Peyer's patch (tissue), 4 donors: ENCODE measurements around the gene STK32B.

Experiments
- POLR2A ChIP-seq, 2 donors: fragments of 450-650 bp; IDR thresholded peaks; one replicate each; pipeline ENCODE4 v1.5.1; 2017; ENCODE audit warnings: antibody characterized with exemption in 2 of 2, mild to moderate bottlenecking in 2 of 2, moderate library complexity in 2 of 2
- TF ChIP-seq, protein P1 (sequence below), 6 experiments: fragments of 450-650 bp in 4 of 6; fragments of 200-600 bp in 2 of 6; sonication (generic) in 1 of 6; IDR thresholded peaks; one replicate each; pipeline ENCODE4 v1.5.1; 2017 to 2019; ENCODE audit warnings: antibody characterized with exemption in 6 of 6, mild to moderate bottlenecking in 3 of 6, moderate library complexity in 1 of 6

DNA sequence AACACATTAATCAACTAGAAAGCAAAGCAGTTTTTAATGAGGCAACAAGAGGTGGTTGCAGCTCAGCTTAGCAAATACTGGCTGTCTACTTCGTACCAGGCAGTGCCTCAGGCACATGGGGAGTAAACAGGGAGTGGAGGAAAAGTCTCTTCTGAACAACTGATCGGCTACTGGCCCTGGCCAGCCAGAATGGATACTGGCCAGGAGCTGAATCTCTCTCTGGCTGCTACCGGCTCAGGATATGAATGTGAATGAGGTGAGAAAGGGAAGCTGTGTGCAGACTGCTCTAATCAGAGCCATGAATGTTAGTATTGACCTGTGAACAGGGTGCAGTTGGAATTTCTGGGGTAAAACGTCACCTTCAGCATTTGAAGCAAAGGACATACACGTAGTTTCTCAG is 77.3 kb downstream of the STK32B start:
- TF ChIP-seq POLR2A (IDR thresholded peaks at IDR 0.05) = no peak
- TF ChIP-seq, protein P1, sequence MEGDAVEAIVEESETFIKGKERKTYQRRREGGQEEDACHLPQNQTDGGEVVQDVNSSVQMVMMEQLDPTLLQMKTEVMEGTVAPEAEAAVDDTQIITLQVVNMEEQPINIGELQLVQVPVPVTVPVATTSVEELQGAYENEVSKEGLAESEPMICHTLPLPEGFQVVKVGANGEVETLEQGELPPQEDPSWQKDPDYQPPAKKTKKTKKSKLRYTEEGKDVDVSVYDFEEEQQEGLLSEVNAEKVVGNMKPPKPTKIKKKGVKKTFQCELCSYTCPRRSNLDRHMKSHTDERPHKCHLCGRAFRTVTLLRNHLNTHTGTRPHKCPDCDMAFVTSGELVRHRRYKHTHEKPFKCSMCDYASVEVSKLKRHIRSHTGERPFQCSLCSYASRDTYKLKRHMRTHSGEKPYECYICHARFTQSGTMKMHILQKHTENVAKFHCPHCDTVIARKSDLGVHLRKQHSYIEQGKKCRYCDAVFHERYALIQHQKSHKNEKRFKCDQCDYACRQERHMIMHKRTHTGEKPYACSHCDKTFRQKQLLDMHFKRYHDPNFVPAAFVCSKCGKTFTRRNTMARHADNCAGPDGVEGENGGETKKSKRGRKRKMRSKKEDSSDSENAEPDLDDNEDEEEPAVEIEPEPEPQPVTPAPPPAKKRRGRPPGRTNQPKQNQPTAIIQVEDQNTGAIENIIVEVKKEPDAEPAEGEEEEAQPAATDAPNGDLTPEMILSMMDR (IDR thresholded peaks at IDR 0.05) = no peak
